HL-60 (cell line): ENCODE measurements around the gene SETD4.

Source experiments
- DNase-seq, 2 experiments: peaks; one replicate each; pipeline ENCODE4 v3.0.0-alpha.2; 2010 to 2020; ENCODE audit warnings: low read depth in 1 of 2, low spot score in 1 of 2
- H3K27ac ChIP-seq: fragments of 250-450 bp; sonication (Bioruptor Pico); replicated peaks from 2 replicates; pipeline ENCODE4 v1.5.1; 2020; ENCODE audit warnings: mild to moderate bottlenecking, moderate library complexity
- H3K27me3 ChIP-seq: fragments of 250-450 bp; sonication (Bioruptor Pico); 2 replicates; pipeline ENCODE4 v1.5.1; 2021; ENCODE audit warnings: mild to moderate bottlenecking, moderate library complexity; ENCODE audit not compliant: insufficient read depth, poor library complexity, severe bottlenecking
- H3K4me3 ChIP-seq: replicated peaks from 2 replicates; pipeline ENCODE4 v1.5.1; 2011; ENCODE audit warnings: mild to moderate bottlenecking, control low read depth, low read length; ENCODE audit not compliant: insufficient read depth
- CTCF ChIP-seq: IDR thresholded peaks from one replicate; pipeline ENCODE4 v1.5.1; 2011; ENCODE audit warnings: low read length, control low read depth, inconsistent platforms; ENCODE audit not compliant: insufficient read depth
- GABPA ChIP-seq: IDR thresholded peaks from 2 replicates; pipeline ENCODE4 v1.6.1; 2012; ENCODE audit warnings: low read depth
- POLR2AphosphoS5 ChIP-seq: IDR thresholded peaks from 2 replicates; pipeline ENCODE4 v1.6.1; 2012; ENCODE audit warnings: low read depth
- REST ChIP-seq: IDR thresholded peaks from 2 replicates; pipeline ENCODE4 v1.6.1; 2012; ENCODE audit warnings: low read depth; ENCODE audit not compliant: insufficient replicate concordance
- SPI1 ChIP-seq: IDR thresholded peaks from 2 replicates; pipeline ENCODE4 v1.6.1; 2012; ENCODE audit warnings: low read depth, mild to moderate bottlenecking, borderline replicate concordance

Gene SETD4

GRCh38 chr21:35988416-35989137 lies 71.7 kb downstream of the SETD4 start:
- Histone ChIP-seq H3K27me3 (no peaks in the 10 kb centered on the region), H3K4me3 (no peak overlapping the region), H3K27ac (no peak overlapping the region)
- TF ChIP-seq SPI1 (peak; percentile 51), GABPA (no peak)
- peak in 1 of 2 experiments; percentile 4 for DNase-seq

GRCh38 chr21:35987475-35987874 lies 72.9 kb downstream of the SETD4 start:
- no peaks in the 10 kb centered on the region for H3K27me3 ChIP-seq
- H3K4me3 ChIP-seq: no peak overlapping the region
- DNase-seq: no peak

GRCh38 chr21:35984654-35985361 lies 75.5 kb downstream of the SETD4 start:
- H3K4me3 ChIP-seq: no peak overlapping the region
- TF ChIP-seq POLR2AphosphoS5: no peak
- no peak for TF ChIP-seq REST
- no peak for TF ChIP-seq SPI1
- no peak for TF ChIP-seq GABPA
- no peak for TF ChIP-seq CTCF
- no peak for DNase-seq
- no peak overlapping the region for H3K27ac ChIP-seq
- H3K27me3 ChIP-seq: no peaks in the 10 kb centered on the region

More at GRCh38 chr21:35987475-35987874, 72.9 kb downstream of the SETD4 start:
- H3K27ac ChIP-seq: no peak overlapping the region
- TF ChIP-seq POLR2AphosphoS5 (no peak), CTCF (no peak), SPI1 (no peak), REST (no peak), GABPA (no peak)
